ENCODE data around the gene TMEM35B.
"Not testable (repeated sequence)": the region's sequence is repeated elsewhere in the genome, so short reads cannot be mapped to it uniquely, and the experiment has no call there.

TMEM35B gene

GRCh38 chr1:34984793-34985608 is at the start of gene TMEM35B:
Gene TMEM35B, minus strand, starts transcription at chr1:34985347. Its CDS starts 42 bp downstream, at chr1:34985305.
- in situ Hi-C loops (cut with MboI; ENCODE audit: low sequenced_read_pairs) = no loop called here

DNA sequence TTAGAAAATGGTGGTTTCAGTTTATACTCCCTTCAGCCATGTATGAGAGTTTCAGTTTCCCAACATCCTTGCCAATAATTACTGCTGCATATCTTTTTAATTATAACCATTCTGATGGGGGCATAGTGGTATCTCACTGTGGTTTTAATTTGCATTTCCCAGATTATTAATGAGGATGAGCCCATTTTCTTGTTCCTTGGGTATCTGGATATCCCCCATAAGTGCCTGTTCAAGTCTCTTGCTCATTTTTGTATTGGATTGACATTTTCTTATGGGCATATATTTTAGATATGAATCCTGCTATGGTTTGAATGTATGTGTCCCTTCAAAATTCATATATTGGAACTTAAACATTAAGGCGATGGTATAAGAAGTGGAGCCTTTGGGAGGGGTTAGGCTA is 48.2 kb upstream of the TMEM35B start:
- in situ Hi-C loops (cut with MboI; ENCODE audit: low sequenced_read_pairs) = no loop called here

GRCh38 chr1:35032384-35032739 is 47.2 kb upstream of the TMEM35B start:
- in situ Hi-C loops (cut with MboI; ENCODE audit: low sequenced_read_pairs) = no loop called here

DNA sequence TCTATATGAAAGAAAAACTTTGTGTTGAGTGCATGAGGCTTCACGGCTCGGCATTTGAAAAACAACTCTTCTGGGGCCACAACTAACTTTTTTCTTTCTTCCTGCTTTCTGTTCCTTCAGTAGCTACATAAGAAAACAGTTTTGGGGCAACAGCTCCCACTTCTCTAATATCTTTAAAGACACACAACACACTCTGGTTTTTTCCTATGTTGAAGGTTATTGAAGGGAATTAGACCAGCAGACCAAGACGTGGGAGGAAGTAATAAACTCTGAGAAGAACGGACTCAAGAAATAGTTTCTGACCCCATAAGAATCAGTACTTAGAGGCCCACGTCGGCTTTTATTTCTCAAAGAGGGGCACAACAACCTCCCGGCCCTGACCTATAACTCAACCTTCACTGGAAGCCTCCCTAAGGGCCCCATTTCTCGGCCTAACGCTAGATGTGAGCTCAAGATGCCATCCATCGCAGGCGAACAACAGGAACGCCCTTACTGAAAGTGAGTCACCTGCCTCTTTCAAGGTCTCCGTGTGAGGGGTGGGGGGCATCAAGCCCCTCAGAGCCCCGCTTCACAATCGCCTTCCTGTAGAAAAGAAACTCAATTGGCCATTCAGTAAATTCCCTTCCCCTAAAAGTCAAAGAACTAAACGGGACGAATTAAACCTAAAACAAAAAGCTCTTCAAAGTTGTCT is 45.8 kb upstream of the TMEM35B start:
- in situ Hi-C loops (cut with MboI; ENCODE audit: low sequenced_read_pairs) = no loop called here

DNA sequence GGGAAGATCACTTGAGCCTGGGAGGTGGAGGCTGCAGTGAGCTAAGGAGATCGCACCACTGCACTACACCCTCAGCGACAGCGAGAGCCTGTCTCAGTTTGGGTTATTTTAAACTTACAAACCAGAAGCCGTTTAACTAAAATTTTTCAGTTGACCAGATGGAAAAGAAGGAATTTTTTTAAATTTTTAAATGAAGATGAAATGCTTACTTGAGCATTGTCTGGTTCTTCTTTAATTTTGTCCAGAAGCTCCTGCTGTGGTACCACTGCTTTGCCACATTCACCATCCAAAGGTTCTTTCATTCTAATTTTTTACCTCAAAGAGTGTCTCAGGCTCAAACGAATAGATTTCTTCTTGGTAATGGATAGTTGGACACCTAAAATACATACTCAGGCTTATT is 45.2 kb upstream of the TMEM35B start:
- in situ Hi-C loops (cut with MboI; ENCODE audit: low sequenced_read_pairs) = no loop called here

DNA sequence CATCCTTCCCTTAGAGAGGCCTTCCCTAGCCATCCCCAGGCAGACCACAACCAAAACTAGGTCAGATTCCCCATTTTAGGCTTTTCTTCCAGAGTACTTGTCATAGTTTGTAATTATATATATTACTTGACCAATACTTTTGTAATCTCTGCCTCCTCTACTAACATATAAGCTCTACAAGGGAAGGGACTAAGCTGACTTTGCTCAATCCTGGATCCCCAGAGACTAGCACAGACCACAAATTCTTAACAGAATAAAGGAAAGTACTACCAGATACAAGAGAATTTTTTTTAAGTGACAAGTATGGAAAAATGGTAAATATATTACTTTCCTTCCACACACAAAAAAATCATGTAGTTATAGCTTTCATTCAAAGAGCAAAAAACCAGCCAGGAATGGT is 44.6 kb upstream of the TMEM35B start:
- in situ Hi-C loops (cut with MboI; ENCODE audit: low sequenced_read_pairs) = no loop called here

- in situ Hi-C loops (cut with MboI; ENCODE audit: low sequenced_read_pairs) = no loop called here
Measured at GRCh38 chr1:35016406-35016805, 31.3 kb upstream of the TMEM35B start.

- in situ Hi-C loops (cut with MboI; ENCODE audit: low sequenced_read_pairs) = no loop called here
Measured at GRCh38 chr1:35014486-35014885, 29.3 kb upstream of the TMEM35B start.

GRCh38 chr1:35005711-35006110 is 20.6 kb upstream of the TMEM35B start:
- in situ Hi-C loops (cut with MboI; ENCODE audit: low sequenced_read_pairs) = no loop called here

GRCh38 chr1:35001743-35002142 is 16.6 kb upstream of the TMEM35B start:
- in situ Hi-C loops (cut with MboI; ENCODE audit: low sequenced_read_pairs) = no loop called here

GRCh38 chr1:34994878-34995277 is 9.7 kb upstream of the TMEM35B start:
- in situ Hi-C loops (cut with MboI; ENCODE audit: low sequenced_read_pairs) = no loop called here

DNA sequence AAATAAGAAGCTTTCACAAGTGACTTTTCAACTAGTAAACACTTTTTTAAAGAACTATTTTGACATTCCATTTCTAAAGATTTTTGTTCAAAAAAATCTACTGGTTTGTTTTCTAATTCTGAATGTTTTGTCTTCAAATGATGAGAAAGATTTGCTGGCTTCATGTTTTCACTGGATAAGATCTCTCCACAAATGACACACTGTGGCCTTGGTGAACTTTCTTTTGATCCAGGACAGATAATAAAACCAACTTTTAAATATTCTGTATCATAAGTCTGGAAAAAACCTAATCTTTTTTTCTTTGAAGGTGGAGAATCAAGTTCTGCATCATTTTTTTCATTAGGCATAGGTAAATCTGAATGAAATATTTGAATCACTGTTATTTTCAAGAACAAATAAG is 3.4 kb upstream of the TMEM35B start:
- in situ Hi-C loops (cut with MboI; ENCODE audit: low sequenced_read_pairs) = no loop called here

DNA sequence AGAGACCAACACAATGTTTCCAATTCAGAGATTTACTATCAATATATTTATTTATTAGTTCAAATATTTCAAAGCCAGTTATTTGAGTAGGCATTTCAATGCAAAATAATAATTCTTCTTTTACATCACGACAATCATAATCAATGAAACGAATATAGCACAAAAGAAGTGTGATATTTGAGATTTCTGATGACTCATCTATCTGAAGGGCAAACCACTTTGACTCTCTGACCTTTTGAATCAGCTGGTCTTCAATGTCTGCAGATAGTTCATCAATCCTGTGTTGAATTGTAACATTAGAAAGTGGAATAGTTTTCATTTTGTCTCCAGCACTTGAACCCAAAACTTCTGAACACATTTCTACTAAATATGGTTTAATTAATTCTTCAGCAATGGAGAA is 3.0 kb upstream of the TMEM35B start:
- in situ Hi-C loops (cut with MboI; ENCODE audit: low sequenced_read_pairs) = no loop called here

DNA sequence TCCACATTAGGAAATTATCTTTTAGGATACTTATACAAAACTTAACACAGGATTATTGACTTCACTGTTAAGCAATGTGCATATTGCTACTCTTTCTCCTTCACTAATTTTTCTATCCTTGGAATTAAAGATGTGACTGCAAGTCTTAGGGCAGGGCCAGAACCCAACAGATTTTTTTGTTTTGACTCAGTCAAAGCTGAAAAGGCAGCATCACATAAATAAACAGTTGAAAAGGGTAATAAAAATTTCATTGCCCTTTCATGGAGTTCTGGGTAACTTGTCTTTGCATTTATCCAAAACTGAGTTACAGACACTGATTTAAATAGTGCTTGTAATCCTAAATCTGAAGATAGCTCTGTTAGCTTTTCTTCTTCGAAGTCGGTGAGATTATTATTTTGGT is 1.9 kb upstream of the TMEM35B start:
- in situ Hi-C loops (cut with MboI; ENCODE audit: low sequenced_read_pairs) = no loop called here

- in situ Hi-C loops (cut with MboI; ENCODE audit: low sequenced_read_pairs) = not testable (repeated sequence)
Measured at GRCh38 chr1:34985609-34985904, 410 bp upstream of the TMEM35B start.

DNA sequence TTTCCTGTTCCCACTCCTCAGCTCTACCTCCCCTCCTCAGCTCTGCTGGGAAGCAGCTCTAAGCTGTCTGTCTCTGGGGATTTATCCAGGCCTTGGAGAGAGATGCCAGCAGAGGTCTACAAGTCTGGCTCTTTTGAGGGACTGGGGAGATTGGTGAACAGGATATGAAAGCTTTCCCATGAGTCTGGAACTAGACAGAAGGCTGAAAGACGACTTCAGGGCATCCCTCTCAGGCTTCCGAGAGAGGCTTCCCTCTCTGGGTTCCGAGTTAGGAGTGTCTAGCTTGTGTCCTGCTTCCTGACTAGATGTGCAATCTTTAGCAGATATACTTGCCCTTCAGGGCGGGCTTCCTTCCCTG is 733 bp downstream of the TMEM35B start:
- in situ Hi-C loops (cut with MboI; ENCODE audit: low sequenced_read_pairs) = no loop called here

- in situ Hi-C loops (cut with MboI; ENCODE audit: low sequenced_read_pairs) = no loop called here
Measured at GRCh38 chr1:34983700-34984355, 1.3 kb downstream of the TMEM35B start.

DNA sequence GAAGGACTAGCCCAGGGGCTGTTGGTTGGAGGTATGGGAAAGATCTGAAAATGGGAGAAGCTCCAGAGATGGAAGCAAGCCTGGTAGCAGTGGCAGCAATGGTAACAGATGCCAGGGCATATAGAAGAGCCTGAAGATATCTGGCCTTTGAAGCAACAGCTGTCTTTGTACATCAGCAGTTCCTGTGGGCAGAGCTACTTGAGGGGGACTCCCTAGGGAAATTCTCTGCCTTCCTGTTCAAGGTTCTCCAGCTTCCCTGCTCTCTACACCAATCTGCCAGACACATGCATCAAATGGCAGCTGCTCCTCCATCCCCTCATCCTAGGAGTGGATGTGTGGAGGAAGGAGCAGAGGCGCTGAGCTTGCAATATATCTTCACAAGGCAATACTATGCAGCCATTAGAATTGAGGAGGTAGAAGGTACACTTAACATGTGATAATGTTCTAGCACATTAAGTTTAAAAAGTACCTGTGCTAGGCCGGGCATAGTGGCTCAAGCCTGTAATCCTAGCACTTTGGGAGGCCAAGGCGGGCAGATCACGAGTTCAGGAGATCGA is 2.2 kb downstream of the TMEM35B start:
- in situ Hi-C loops (cut with MboI; ENCODE audit: low sequenced_read_pairs) = no loop called here

DNA sequence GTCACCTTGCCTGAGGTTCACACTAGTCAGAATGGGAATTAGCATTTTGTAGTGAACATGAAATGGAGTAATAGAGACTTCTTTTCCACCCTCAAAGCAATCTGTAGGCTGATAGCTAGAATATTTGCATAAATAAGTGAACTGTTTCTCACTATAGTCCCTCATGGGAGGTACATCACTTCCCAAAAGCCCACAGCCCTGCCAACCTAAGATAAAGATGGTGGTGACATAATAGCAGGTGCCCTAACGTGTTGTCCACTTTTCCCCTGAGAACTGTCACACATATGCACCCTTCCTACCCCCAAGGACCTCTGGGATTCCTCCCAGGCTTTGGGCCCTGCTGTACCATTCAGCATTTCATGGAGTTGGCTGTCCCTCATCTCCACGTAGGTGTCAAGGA is 4.4 kb downstream of the TMEM35B start:
- in situ Hi-C loops (cut with MboI; ENCODE audit: low sequenced_read_pairs) = no loop called here

DNA sequence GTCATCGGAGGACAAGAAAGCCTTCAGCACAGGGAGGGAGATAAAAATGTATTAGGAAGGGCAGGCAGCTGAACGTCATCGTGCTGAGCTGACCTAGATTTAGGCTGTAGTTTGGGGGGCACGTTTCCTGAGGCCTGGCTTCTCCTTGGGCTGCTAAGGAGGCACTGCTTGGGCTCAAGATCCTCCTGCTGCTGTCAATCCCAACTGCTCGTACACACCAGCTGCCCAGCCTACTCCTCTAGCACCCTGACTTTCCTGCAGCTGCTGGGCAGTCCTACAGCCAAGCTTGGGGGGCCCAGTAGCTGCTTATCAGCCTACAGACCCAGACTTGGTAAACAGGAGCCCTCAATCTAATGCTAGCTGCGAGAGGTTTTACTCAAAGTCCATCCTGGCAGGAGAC is 6.2 kb downstream of the TMEM35B start:
- in situ Hi-C loops (cut with MboI; ENCODE audit: low sequenced_read_pairs) = no loop called here

DNA sequence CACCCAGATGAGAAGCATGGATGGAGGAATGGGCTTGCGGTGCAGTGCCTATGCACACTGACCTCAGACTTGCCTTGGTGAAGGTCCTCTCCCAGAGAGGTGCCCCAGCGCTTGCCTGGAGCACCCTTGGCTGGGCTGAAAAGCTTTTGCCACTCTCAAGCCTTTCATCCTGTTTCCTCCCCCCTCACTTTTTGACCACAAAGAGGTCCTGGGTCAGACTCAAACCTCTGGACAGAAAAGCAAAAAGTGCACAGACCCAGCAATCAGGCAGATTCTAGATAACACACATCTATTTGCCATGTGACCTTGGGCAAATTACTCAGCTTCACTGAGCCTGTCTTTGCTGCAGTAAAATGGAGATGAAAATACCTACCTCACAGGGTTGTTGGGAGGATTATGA is 7.3 kb downstream of the TMEM35B start:
- in situ Hi-C loops (cut with MboI; ENCODE audit: low sequenced_read_pairs) = no loop called here

- in situ Hi-C loops (cut with MboI; ENCODE audit: low sequenced_read_pairs) = no loop called here
Measured at GRCh38 chr1:34977210-34977471, 8.0 kb downstream of the TMEM35B start.

All from HL-60/S4 treated with retinoic acid at 250 ng/mL for 4 days and 3 days (cell line).